GM12874 (cell line): Measurements from ENCODE around the gene E2F2.

ENCODE experiments used
- TF ChIP-seq, protein P1 (sequence below): IDR thresholded peaks from 2 replicates; pipeline ENCODE4 v1.5.1; 2011; ENCODE audit warnings: low read depth, mild to moderate bottlenecking, control low read depth, low read length, moderate library complexity; ENCODE audit not compliant: insufficient read depth

The E2F2 gene

DNA sequence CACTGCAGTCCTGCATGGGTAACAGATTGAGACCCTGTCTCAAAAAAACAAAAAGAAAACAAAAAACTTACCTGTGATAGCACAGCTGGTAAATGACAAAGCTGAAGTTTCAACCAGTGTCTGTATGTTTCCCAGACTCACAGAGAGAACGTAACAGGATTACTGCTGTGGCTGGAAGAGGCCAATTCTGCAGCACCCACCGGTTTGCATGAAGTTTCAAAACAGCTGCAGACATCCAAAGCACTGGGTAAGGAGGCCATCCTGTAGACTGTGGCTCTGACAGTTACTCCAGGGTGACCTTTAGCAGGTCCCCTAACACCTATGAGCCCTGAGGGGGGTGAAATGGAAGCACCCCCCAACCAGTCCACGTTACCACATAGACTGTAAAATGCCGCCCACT lies 20.8 kb upstream of the E2F2 start:
- TF ChIP-seq, protein P1, sequence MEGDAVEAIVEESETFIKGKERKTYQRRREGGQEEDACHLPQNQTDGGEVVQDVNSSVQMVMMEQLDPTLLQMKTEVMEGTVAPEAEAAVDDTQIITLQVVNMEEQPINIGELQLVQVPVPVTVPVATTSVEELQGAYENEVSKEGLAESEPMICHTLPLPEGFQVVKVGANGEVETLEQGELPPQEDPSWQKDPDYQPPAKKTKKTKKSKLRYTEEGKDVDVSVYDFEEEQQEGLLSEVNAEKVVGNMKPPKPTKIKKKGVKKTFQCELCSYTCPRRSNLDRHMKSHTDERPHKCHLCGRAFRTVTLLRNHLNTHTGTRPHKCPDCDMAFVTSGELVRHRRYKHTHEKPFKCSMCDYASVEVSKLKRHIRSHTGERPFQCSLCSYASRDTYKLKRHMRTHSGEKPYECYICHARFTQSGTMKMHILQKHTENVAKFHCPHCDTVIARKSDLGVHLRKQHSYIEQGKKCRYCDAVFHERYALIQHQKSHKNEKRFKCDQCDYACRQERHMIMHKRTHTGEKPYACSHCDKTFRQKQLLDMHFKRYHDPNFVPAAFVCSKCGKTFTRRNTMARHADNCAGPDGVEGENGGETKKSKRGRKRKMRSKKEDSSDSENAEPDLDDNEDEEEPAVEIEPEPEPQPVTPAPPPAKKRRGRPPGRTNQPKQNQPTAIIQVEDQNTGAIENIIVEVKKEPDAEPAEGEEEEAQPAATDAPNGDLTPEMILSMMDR = no peak

DNA sequence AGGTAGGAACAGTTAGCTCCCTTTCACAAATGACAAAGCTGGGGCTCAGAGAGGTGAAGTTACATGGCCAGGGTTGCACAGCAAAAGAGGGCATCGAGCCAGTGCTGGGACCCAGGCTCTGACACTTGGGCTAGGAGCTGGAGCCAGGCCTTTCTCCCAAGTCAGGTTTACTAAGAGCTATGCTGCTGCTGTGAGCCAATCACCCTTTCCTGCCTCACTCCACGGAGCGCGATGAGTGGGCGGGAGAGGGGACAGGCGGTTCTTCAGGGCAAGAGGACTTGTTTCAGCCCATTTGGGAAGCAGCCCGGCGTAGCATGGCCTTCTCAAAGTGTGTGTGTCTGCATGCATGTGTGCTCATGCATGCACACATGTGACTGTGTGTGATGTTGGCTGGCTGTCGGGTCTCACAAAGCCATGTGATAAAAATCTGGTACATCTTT lies 17.7 kb upstream of the E2F2 start:
- TF ChIP-seq, protein P1 = no peak

DNA sequence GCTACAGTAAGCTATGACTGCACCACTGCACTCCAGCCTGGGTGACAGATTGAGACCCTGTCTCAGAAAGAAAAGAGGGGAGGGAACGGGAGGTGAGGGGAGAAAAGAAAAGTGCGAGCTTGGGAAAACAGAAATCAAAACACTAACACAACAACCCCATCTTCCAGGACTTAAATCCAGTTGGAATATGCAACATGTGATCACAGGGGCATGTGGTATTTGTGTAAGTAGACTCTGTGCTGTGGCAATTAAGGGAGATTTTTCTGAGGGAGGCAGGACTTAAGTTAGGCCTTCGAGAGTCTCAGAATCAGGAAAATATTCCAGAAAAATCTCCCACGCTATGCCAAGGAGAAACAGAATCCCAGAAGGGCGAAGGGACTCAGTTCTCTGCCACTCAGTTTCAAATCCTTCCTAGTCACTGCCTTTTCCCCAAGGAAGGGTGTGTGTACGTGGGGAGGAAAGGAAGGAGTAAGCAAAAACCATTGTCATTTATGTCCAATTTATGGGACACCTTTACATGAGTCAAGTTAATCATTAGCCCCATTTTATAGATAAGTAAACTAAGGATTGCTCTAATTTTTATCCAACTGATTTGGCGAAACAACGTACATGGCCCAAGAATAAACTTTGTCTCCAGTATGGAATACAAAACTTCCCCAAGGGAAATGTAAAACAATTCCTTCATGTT lies 16.0 kb upstream of the E2F2 start:
- TF ChIP-seq, protein P1 = no peak

DNA sequence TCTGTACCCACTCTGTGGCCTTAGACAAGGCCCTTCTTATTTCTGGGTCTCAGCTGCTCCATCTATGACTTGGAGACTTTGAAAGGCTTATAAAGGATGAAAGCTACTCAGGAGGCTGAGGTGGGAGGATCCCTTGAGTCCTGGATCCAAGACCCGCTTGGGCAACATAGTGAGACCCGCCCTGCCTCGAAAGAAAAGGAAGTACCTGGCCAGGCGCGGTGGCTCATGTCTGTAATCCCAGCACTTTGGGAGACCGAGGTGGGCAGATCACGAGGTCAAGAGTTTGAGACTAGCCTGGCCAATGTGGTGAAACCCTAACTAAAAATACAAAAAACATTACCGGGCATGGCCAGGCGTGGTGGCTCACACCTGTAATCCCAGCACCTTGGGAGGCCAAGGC lies 14.8 kb upstream of the E2F2 start:
- TF ChIP-seq, protein P1 = no peak

DNA sequence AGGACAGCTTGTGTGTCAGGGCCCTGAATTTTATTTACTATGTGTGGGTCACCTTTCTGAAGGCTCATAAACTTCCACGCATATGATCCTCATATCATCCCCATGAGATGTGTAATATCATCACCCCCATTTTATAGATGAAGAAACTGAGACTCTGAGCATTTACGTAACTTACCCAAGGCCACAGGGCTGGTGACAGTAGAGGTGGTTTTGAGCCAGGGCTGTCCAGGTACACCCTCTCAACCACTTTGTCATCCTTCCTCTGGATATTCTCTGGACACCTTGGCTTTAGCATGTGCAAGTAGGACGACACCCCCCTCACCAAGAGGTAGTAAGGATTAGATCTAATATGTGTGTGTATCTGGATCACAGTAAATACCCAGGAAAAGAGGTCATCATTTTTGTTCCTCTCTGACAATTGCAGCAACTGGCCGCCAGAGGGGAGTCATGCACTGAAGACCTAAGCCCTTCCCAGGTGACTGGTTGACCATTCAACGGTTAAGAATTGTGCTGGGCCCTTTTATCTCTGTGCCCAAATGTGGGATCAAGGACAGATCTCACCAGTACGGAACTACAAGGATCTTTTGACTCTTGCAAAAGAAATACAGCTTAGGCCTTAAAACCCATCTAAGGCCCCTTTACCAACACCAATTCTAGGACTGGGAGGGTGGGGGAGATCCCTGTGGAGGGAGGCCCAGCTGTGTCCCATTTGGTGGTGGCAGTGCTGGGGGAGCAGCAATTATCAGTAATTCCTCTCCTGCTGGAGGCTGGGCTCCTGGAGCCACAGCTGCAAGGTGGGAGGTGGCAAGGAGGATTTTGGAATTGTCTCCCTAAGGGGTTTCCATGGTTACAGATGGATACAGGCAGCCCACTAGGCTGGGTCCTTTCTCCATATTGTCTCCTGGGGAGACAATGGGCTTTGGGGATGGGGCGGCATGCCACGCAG lies 13.7 kb upstream of the E2F2 start:
- TF ChIP-seq, protein P1 = peak; percentile 80

DNA sequence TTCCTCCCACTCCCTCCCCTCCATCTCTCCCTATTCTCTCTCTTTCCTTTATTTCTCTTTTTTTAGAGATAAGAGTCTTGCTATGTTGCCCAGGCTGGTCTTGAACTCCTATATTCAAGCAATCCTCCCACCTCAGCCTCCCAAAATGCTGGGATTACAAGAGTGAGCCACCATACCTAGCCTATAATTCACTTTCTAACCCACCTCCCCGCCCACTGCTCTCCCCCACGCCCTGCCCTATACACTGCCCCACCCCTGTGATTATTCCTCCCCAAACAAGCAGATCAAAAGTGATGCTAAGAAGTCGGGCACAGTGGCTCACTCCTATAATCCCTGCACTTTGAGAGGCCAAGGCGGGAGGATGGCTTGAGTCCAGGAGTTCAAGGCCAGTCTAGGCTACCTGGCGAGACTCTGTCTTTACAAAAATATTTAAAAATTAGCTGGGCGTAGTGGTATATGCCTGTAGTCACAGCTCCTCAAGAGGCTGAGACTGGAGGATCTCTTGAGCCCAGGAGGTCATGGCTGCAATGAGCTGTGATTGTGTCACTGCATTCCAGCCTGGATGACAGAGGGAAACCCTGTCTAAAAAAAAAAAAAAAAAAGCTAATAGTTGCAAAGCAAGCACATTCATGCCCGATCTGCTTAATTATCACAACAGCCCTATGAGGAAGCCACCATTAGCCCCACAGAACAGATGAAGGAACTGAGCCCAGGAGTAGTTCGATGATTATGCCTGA lies 12.8 kb upstream of the E2F2 start:
- TF ChIP-seq, protein P1 = no peak
